Skeletal muscle cell (primary cell): ENCODE data around the gene ANKS1B.
"Not testable (repeated sequence)": the region's sequence is repeated elsewhere in the genome, so short reads cannot be mapped to it uniquely, and the experiment has no call there.

Experiments
- DNase-seq: peaks from one replicate; pipeline ENCODE4 v3.0.0-alpha.2; 2010; ENCODE audit warnings: low read depth
- H3K4me3 ChIP-seq: 2 replicates; pipeline ENCODE4 v1.5.1; 2011; ENCODE audit warnings: low read depth, mild to moderate bottlenecking, control low read depth, low read length, moderate library complexity

Gene ANKS1B

GRCh38 chr12:99265648-99266047, 719.1 kb downstream of the ANKS1B start:
- no peak overlapping the region for H3K4me3 ChIP-seq
- no peak for DNase-seq

- no peak overlapping the region for H3K4me3 ChIP-seq
- DNase-seq: no peak
These were observed 723.5 kb downstream of the ANKS1B start for GRCh38 chr12:99261256-99261655.

GRCh38 chr12:99260456-99260996, 724.2 kb downstream of the ANKS1B start:
- DNase-seq: no peak
- H3K4me3 ChIP-seq: no peak overlapping the region

- H3K4me3 ChIP-seq: no peak overlapping the region
These were observed 725.4 kb downstream of the ANKS1B start for GRCh38 chr12:99259040-99259934.

GRCh38 chr12:99257672-99258071, 727.1 kb downstream of the ANKS1B start:
- no peak for DNase-seq
- no peak overlapping the region for H3K4me3 ChIP-seq

More at GRCh38 chr12:99259040-99259934, 725.4 kb downstream of the ANKS1B start:
- DNase-seq: no peak

GRCh38 chr12:99253068-99253467, 731.7 kb downstream of the ANKS1B start:
- DNase-seq: no peak
- no peak overlapping the region for H3K4me3 ChIP-seq

- H3K4me3 ChIP-seq: no peak overlapping the region
- no peak for DNase-seq
These were observed 734.6 kb downstream of the ANKS1B start for GRCh38 chr12:99250091-99250490.

- H3K4me3 ChIP-seq: no peak overlapping the region
- no peak for DNase-seq
These were observed 735.2 kb downstream of the ANKS1B start for GRCh38 chr12:99249543-99249942.

- DNase-seq, H3K4me3 ChIP-seq: not testable (repeated sequence)
These were observed 746.7 kb downstream of the ANKS1B start for GRCh38 chr12:99237907-99238538.

- no peak for DNase-seq
- no peak overlapping the region for H3K4me3 ChIP-seq
These were observed 749.4 kb downstream of the ANKS1B start for GRCh38 chr12:99235381-99235780.

GRCh38 chr12:99234702-99235101, 750.0 kb downstream of the ANKS1B start:
- no peak overlapping the region for H3K4me3 ChIP-seq
- DNase-seq: no peak

GRCh38 chr12:99232324-99232723, 752.4 kb downstream of the ANKS1B start:
- DNase-seq: no peak
- H3K4me3 ChIP-seq: no peak overlapping the region

- no peak overlapping the region for H3K4me3 ChIP-seq
- DNase-seq: no peak
These were observed 753.7 kb downstream of the ANKS1B start for GRCh38 chr12:99231031-99231430.

GRCh38 chr12:99224237-99224636, 760.5 kb downstream of the ANKS1B start:
- DNase-seq: no peak
- H3K4me3 ChIP-seq: no peak overlapping the region

- no peak for DNase-seq
- no peak overlapping the region for H3K4me3 ChIP-seq
These were observed 761.2 kb downstream of the ANKS1B start for GRCh38 chr12:99223579-99223978.

GRCh38 chr12:99213047-99213446, 771.7 kb downstream of the ANKS1B start:
- no peak for DNase-seq
- H3K4me3 ChIP-seq: no peak overlapping the region

GRCh38 chr12:99212275-99212674, 772.5 kb downstream of the ANKS1B start:
- H3K4me3 ChIP-seq: no peak overlapping the region
- no peak for DNase-seq

- no peak for DNase-seq
- no peak overlapping the region for H3K4me3 ChIP-seq
These were observed 779.6 kb downstream of the ANKS1B start for GRCh38 chr12:99205111-99205510.

GRCh38 chr12:99201906-99202645, 782.7 kb downstream of the ANKS1B start:
- no peak overlapping the region for H3K4me3 ChIP-seq
- no peak for DNase-seq
